Muscle of leg (tissue), 11 donors: ENCODE results near the gene TTLL3. TPM values are rescaled to one million over a fixed set of nuclear protein-coding genes. Genes with fewer than 3 reads are reported as not detected.
A peak's percentile ranks its signal among the peaks of the same experiment; 100 is the strongest.

ENCODE experiments used
- DNase-seq: peaks from one replicate; pipeline ENCODE4 v3.0.0; 2013
- H3K27ac ChIP-seq: one replicate; pipeline ENCODE4 v1.5.1; 2013; ENCODE audit warnings: mild to moderate bottlenecking, low read length, control low read depth
- H3K27me3 ChIP-seq: one replicate; pipeline ENCODE4 v1.6.1; 2013; ENCODE audit warnings: low read length; ENCODE audit not compliant: control insufficient read depth, insufficient read depth
- H3K36me3 ChIP-seq: one replicate; pipeline ENCODE4 v1.6.1; 2013; ENCODE audit warnings: low read length; ENCODE audit not compliant: control insufficient read depth, insufficient read depth
- H3K4me1 ChIP-seq: one replicate; pipeline ENCODE4 v1.6.1; 2013; ENCODE audit warnings: low read length; ENCODE audit not compliant: control insufficient read depth, insufficient read depth
- H3K4me3 ChIP-seq: one replicate; pipeline ENCODE4 v1.5.1; 2013; ENCODE audit warnings: low read length, control low read depth
- H3K9me3 ChIP-seq: replicated peaks from 2 replicates; pipeline ENCODE4 v1.6.1; 2013; ENCODE audit warnings: low read depth, low read length; ENCODE audit not compliant: control insufficient read depth
- WGBS: methylation state at CpG from one replicate; pipeline ENCODE4 v1.1.5; 2013; ENCODE audit warnings: missing lambda C conversion rate; ENCODE audit not compliant: insufficient coverage; 5-methylcytosine and 5-hydroxymethylcytosine counted together
- polyA plus RNA-seq, 8 donors: library from polyadenylated mRNA; unstranded; fragments of 120-200 nt; gene quantifications; one replicate each; pipeline versions ENCODE4 v1.2.1 to v1.2.3, GENCODE V29; 2013; ENCODE audit warnings: inconsistent platforms in 1 of 8, low replicate concordance in 1 of 8; ENCODE audit not compliant: insufficient read length in 8 of 8, insufficient read depth in 1 of 8
- total RNA-seq: library from RNA; stranded (reverse); fragments of 120-200 nt; gene quantifications from one replicate; pipeline ENCODE4 v1.2.4, GENCODE V29; 2013

The TTLL3 gene
- total and polyA plus RNA-seq, 9 donors, result 12.6 to 35.7 (median 23.8) TPM

DNA sequence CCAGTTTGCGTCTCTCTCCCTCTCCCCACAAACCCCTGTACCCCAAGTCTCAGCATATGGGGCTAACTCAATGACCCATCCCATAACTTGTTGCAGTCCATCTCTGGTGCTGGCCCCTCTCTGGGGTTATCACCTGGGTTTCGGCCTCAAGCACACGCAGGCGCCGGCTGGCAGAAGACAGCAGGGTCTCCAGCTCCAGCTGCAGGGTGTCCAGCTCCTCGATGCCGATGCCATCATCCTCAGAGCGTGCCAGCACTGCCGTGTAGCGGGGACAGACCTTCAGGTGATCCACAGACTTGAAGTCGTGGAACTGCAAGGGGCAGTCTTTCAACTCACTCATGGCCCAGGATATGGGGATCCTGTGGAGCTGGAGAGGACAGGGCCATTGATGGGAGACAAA, 18.9 kb upstream of the TTLL3 start:
- 83% methylated on average over 11 of the region's 11 CpGs for WGBS
- peaks cover 42% of the 10 kb centered on the region for H3K36me3 ChIP-seq

DNA sequence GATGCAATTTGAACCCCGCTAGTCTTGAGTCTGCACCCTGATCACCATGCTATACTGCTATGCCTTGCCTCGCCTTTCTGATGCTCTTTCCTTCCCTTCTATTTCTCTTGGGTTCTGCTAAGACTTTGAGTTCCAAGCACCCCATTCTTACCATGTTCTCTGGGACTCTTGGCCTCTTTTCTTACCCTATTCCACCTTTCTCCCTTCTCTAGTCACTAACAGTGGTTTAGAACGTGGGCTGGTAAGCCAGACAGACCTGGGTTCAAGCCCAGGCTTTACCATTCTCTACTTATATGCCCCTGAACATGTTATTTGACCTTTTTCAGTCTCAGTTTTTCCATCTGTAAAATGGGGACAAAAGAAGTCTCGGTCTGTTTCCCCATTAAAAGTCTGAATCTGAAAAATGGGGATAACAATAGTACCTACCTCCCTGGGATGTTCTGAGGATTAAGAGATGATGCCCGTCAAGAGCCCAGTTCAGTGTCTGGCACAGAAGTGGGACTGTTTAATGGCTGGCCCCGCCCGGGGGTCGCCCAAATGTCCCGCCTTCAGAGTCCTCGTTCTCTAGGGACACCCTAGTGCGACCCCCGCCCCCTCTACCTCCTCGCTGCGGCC, 18.2 kb upstream of the TTLL3 start:
- 91% methylated on average over 2 of the region's 14 CpGs for WGBS
- peak overlapping the region; percentile 98 for H3K4me3 ChIP-seq
- H3K27ac ChIP-seq, result peak overlapping the region; percentile 95
- H3K4me1 ChIP-seq, result peaks cover 17% of the 10 kb centered on the region
- H3K36me3 ChIP-seq, result peaks cover 39% of the 10 kb centered on the region
- H3K27me3 ChIP-seq, result no peaks in the 10 kb centered on the region
- no peaks in the 10 kb centered on the region for H3K9me3 ChIP-seq
- DNase-seq, result no peak

More for the DNA sequence above, 18.9 kb upstream of the TTLL3 start:
- no peak overlapping the region for H3K27ac ChIP-seq
- H3K9me3 ChIP-seq, result no peaks in the 10 kb centered on the region
- H3K27me3 ChIP-seq, result no peaks in the 10 kb centered on the region
- no peak overlapping the region for H3K4me3 ChIP-seq
- H3K4me1 ChIP-seq, result peaks cover 17% of the 10 kb centered on the region
- no peak for DNase-seq

DNA sequence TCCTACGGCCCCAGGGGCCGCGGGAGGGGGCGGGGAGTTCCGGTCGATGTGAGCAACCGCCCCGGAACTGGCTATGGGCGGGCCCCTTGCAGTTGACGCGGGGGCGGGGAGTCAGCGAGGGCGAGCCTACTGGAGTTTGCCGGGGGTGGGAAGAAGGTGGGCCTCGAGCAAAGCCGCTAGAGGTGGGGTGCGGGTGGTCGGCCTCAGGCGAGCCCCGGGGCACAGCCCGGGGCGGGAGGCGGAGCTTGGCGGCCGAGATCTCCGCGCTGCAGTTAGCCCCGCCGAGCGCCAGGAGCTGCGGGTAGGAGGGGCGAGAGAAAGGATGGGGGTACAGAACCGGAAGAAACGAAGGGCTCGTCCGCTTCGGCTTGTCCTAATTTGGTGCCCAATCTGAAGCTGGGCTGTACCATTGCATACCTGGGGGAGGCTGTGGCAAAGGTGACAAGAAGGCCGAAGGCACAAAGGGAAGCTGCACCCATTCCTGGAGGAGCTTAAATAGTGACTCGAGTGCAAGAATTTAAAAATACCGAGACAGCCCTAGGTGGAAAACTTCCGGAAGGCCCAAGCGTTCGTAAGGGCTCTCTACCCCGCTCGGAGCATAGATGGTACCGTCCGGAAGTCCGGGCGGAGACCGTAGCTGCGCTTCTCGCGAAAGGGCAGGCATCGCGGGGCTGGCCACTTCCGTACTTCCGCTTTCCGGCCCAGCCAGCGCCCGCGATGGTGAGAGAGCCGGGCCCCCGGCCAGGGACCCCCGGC, 17.5 kb upstream of the TTLL3 start, which contains the start of the genes ARPC4 and TADA3:
Gene ARPC4 (plus strand): TSS at position 678 of the 756 bp plus-strand sequence. CDS start 40 bp downstream, at position 718.
Gene TADA3 (minus strand): TSS at position 69 of the 756 bp plus-strand sequence. CDS start 1,007 bp downstream, outside the sequence.
- H3K4me1 ChIP-seq, result peaks cover 17% of the 10 kb centered on the region
- WGBS, result under 1% methylated on average over 57 of the region's 65 CpGs
- peaks cover 40% of the 10 kb centered on the region for H3K36me3 ChIP-seq
- H3K27me3 ChIP-seq, result no peaks in the 10 kb centered on the region
- peak within 1 kb of the TSS; percentile 98 for H3K4me3 ChIP-seq
- peak within 1 kb of the TSS; percentile 95 for H3K27ac ChIP-seq
- peak; percentile 99 for DNase-seq
- no peaks in the 10 kb centered on the region for H3K9me3 ChIP-seq

DNA sequence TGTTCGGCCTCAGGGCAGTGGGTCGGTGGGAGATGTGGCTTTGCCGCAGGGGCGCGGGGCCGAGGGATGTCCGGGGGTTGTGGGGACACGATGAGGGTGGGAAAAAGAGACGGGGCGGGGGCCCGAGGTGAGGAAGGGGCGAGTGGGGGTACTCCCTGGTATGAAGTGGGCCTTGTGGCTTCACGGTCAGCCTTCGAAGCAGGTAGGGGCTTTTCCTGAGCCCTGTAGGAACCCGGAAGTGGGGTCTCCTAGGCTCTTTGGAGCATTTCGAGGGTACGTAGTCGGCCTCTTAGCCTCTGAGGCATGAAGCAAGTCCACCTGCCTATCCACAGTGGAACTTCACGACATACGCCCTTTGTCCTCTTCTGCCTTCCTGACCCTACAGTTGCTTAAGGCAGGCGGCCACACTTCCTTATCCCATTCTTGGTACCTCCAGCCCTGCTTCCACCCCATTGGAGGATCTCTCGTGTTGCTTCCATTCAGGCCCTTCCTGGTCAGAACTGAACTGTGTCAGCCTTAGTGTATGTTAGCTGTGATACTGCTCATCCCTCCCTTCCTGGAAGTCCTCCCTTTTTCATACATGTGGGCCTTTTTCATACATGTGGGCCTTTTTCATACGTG, 16.8 kb upstream of the TTLL3 start:
- Histone ChIP-seq H3K36me3 (peaks cover 42% of the 10 kb centered on the region), H3K4me1 (peaks cover 17% of the 10 kb centered on the region)
- WGBS, result 0% methylated on average over 20 of the region's 23 CpGs

DNA sequence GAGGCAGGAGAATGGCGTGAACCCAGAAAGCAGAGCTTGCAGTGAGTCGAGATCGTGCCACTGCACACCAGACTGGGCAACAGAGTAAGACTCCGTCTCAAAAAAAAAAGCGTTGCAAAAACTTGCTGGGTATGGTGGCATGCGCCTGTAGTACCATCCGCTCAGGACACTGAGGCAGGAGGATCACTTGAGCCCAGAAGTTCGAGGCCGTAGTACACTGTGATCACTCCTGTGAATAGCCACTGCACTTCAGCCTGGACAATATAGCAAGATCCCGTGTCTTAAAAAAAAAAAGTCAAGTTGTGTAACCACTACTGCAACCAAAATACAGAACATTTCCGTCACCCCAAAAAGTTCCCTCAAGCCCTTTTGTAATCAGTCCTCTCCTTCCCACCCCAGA, 15.7 kb upstream of the TTLL3 start:
- peaks cover 43% of the 10 kb centered on the region for H3K36me3 ChIP-seq

More for the DNA sequence above, 16.8 kb upstream of the TTLL3 start:
- no peaks in the 10 kb centered on the region for H3K9me3 ChIP-seq
- no peaks in the 10 kb centered on the region for H3K27me3 ChIP-seq
- peak; percentile 40 for DNase-seq
- peak overlapping the region; percentile 98 for H3K4me3 ChIP-seq
- peak overlapping the region; percentile 95 for H3K27ac ChIP-seq

DNA sequence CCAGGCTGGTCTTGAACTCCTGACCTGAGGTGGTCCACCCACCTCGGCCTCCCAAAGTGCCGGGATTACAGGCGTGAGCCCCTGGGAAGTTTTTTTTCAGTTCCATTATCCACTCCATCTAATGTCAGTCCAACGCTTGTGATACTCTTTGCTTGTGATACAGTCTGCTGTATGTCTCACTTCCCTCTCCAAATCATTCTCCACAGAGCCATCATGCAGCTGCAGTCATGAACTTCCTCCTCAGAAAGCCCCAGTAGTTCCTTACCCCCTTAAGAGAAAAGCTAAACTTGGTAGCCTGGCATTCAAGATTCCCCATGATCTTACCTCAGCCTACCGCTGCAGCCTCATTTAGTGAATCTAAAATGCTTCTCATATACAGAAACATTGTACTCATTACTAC, 14.9 kb upstream of the TTLL3 start:
- Histone ChIP-seq H3K4me3 (no peak overlapping the region), H3K36me3 (peaks cover 46% of the 10 kb centered on the region), H3K27ac (no peak overlapping the region), H3K4me1 (peaks cover 17% of the 10 kb centered on the region), H3K27me3 (no peaks in the 10 kb centered on the region), H3K9me3 (no peaks in the 10 kb centered on the region)
- 76% methylated on average over 3 of the region's 5 CpGs for WGBS
- DNase-seq, result no peak

More for the DNA sequence above, 15.7 kb upstream of the TTLL3 start:
- no peaks in the 10 kb centered on the region for H3K9me3 ChIP-seq
- H3K4me1 ChIP-seq, result peaks cover 17% of the 10 kb centered on the region
- H3K4me3 ChIP-seq, result no peak overlapping the region
- H3K27me3 ChIP-seq, result no peaks in the 10 kb centered on the region
- WGBS, result 94% methylated on average over 9 of the region's 11 CpGs
- DNase-seq, result no peak
- no peak overlapping the region for H3K27ac ChIP-seq

DNA sequence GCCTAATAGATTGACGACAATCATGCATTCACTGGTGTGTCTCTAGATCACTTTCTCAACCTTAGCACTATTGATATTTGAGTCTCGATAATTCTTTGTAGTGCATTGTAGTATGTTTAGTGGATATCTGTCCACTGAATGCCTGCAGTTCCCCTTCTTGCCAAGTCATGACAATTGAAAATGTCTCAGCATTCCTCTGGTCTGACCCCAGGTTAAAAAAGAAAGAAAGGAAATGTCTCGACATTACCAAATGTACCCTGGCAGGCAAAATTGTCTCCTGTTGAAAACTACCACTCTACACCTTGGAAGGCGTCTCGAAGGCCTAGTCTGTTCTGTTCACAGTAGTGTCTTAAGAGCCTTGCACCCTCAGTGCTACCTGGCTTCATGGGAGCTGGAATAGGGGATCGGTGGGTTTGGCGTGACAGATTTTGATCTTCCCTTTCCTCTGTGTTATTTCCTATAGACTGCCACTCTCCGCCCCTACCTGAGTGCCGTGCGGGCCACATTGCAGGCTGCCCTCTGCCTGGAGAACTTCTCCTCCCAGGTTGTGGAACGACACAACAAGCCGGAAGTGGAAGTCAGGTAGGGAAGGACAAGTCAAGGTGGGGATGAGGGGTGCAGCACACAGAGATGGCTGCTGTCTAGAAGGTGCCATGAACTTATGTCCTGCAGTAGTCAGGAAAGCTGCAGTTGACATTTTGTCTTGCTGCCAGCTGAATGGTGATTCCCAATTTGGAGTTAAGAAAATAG, 12.7 kb upstream of the TTLL3 start:
- no peaks in the 10 kb centered on the region for H3K27me3 ChIP-seq
- H3K27ac ChIP-seq, result no peak overlapping the region
- WGBS, result 96% methylated on average over 6 of the region's 12 CpGs

DNA sequence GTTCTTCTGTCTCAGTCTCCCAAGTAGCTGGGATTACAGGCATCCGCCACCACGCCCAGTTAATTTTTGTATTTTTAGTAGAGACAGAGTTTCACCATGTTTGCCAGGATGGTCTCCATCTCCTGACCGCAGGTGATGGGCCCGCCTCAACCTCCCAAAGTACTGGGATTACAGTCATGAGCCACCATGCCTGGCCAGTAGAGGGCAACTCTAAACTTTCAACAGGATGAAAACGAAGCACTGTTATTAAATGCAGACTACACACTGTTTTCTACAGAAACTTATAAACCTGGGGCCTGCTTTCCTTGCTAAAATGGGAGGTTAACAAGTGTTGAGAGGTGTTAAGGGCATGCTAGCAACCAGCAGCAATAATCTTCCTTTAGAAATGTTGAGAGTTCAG, 9.5 kb upstream of the TTLL3 start:
- H3K9me3 ChIP-seq, result no peaks in the 10 kb centered on the region
- no peak overlapping the region for H3K4me3 ChIP-seq
- no peaks in the 10 kb centered on the region for H3K4me1 ChIP-seq
- 79% methylated on average over 2 of the region's 5 CpGs for WGBS
- DNase-seq, result no peak
- H3K27me3 ChIP-seq, result no peaks in the 10 kb centered on the region
- H3K27ac ChIP-seq, result no peak overlapping the region
- peaks cover 76% of the 10 kb centered on the region for H3K36me3 ChIP-seq

More for the DNA sequence above, 12.7 kb upstream of the TTLL3 start:
- H3K9me3 ChIP-seq, result no peaks in the 10 kb centered on the region
- H3K36me3 ChIP-seq, result peaks cover 51% of the 10 kb centered on the region
- DNase-seq, result no peak
- peaks cover 10% of the 10 kb centered on the region for H3K4me1 ChIP-seq
- H3K4me3 ChIP-seq, result no peak overlapping the region

DNA sequence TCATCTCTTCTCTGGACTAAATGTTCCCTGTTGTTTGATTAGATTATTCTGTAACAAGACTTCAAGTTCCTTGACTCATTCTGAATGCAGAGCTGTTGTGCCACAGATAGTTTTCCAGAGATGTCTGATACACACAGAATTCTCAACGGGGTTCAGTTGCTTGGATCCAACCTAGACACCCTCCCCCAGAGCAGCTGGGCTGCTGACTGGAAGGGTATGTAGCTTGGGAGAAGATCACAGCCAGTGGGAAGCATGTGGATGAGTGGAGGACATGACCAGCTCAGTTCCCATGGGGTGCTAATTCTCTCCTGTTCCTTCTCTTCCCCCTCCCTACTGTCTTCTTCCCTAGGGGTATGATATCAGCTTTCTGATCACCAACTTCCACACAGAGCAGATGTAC, 6.6 kb upstream of the TTLL3 start:
- no peak overlapping the region for H3K27ac ChIP-seq
- H3K4me3 ChIP-seq, result no peak overlapping the region
- no CpG with 5 or more reads among the region's 1 CpG for WGBS
- DNase-seq, result no peak
- H3K9me3 ChIP-seq, result no peaks in the 10 kb centered on the region
- no peaks in the 10 kb centered on the region for H3K27me3 ChIP-seq
- peaks cover 80% of the 10 kb centered on the region for H3K36me3 ChIP-seq
- H3K4me1 ChIP-seq, result peaks cover under 1% of the 10 kb centered on the region
